NCI-H2227 treated with DMSO at 0.1 percent for 48 hours (cell line): Measurements from ENCODE around the gene MSMP.

Source experiments
- DNase-seq: peaks from one replicate; lab custom pipeline; 2025; lab: John Stamatoyannopoulos, UW

The MSMP gene

DNA sequence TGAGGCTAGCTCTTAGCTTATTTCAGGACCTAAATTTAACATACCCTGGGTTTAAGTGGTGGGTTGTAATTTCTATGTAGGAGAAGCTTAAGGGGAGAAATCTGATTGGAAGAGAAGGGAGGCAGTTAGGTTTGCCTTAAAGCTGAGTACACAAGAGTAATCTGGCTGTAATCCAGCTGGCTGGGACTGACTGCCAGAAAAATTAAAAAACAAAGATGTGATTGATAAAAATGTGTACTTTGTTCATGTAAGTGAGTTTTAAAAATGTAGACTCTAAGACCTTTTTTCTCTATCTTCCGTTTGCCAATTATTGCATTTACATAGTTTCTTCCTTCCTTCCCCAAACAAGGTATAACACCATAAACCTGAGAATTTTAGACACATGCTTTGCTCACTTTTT lies 17.5 kb upstream of the MSMP start:
- no peak for DNase-seq

DNA sequence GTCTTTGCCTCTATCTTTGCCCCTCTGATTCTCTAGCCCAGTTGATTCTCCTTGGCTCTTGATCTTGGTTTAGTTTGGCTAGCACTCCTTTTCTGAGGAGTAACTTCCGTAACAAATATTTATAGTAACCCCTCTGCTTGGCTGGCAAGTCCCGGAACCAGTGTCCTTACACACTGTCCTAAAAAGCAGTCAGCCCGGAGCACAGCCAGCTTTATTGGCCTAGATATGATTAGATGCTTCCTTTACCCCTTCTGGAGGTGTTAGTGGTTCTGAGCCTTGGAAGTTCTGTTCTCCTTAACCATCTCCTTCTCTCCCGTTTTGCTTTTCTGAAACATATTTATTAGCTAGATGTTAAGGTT lies 17.0 kb upstream of the MSMP start:
- no peak for DNase-seq

DNA sequence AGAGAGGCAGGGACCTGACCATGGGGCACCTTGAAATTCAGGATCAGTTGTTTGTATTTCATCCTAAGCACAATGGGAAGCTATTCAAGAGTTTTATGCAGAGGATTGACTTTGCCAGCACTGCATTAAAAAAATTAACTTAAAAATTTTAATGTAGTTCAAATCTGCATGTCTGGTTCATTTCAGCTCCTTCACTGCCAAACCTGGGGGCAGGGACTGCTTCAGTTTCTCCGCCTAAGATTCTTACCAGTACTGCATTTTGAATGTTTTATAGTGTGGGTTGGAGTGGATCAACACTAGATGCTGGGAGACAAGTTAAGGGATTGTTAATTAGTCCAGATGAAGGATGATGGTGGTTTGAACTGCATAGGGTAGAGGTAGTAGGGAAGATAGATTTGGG lies 15.7 kb upstream of the MSMP start:
- DNase-seq = no peak

DNA sequence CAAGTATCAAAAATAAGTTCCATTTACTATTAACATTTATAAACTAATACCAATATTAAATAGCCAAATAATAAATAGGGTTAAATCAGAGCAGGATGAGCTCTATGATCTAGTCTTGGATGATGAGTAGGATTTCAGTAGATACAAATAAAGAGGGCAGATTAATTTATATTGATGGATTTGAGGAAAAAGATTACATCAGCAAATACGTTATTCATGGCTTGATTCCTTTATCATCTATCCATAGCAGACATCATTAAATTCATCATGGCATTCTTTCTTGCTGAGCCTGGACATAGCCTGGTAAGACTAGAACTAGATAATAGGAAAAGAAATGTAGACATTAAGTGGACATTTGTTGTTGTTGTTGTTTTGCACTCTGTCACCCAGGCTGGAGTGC lies 13.4 kb upstream of the MSMP start:
- no peak for DNase-seq

GRCh38 chr9:35766997-35767396 lies 12.9 kb upstream of the MSMP start:
- DNase-seq = no peak

GRCh38 chr9:35763803-35764202 lies 9.7 kb upstream of the MSMP start:
- DNase-seq = no peak

DNA sequence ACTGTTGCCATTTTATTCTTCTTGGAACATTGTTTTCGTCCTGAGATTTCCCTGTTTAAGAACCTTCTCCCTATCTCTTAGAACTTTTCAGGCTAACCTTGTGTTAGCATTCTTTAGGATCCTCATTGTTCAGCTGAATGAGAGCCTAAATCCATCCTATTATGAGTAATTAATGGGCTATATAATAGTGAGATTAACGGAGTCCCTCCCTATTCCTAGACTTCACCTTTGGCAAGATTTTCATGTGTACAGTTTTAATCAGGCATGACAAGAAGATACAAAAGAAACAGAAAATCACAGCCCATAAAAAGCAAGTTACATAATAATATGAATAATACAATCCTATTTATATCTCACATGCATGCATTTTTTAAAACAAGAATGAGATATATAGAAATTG lies 9.1 kb upstream of the MSMP start:
- DNase-seq = no peak

GRCh38 chr9:35760651-35761050 lies 6.6 kb upstream of the MSMP start:
- no peak for DNase-seq

DNA sequence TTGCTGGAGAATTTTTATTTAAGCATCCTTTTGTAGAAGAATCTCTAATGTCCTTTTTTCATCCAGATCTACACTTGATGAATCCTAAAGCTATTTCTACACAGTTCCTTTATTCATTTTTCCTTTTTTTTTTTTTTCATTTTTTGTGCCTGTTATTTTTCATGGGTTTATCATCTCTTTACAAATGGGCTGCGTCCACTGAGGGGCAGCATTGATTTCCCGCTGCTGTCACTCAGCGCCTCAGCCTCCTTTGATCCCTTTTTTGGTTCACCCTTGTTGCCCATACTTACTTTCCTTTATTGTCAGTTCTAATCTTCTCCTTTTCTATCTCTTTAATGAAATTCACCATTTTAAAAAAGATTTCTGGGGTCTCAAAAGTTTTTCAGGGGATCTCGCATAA lies 5.7 kb upstream of the MSMP start:
- no peak for DNase-seq

DNA sequence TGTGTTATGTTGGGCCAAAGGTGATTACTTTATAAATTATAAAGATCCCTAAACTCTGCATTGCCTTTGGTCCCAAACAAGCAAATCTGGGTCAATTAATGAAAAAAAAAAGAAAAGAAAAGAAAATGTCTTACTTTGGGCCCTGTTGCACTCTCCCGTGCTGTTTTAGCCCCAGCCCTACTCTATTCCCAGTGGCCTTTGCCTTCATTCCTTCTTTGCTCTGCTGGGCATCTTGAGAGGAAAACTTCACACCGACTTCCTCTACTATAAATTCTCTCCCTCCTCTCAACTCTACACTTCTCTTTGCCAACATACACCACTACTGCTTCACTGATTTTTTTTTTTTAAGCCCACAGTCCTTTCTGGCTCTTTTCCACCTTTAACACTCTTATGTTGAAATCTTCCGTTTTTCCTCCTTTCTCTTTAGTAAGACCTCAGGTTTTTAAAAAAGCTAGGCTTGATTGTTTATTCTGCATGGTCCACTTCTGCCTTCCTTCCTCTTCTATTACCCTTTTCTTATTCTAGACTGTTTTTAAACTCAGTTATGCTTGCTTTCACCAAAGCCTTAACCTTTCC lies 4.5 kb upstream of the MSMP start:
- DNase-seq = no peak

DNA sequence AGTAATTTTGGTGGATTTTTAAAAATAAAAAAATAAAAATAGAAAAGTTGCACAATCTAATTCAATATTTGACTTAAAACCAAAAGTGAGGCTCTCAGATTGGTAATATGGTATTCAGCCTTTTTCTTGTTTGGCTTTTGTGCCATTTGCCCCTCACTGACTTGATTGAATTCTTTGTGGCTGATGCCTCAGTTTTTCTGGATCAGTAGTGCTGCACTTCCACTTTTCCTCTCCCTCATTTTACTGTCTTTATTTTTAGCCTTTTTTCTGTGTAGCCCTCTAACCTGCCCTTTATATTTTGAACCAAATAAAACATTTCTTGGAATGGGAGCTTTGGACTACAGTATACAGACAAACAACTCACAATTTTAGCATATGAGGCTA lies 3.8 kb upstream of the MSMP start:
- no peak for DNase-seq

DNA sequence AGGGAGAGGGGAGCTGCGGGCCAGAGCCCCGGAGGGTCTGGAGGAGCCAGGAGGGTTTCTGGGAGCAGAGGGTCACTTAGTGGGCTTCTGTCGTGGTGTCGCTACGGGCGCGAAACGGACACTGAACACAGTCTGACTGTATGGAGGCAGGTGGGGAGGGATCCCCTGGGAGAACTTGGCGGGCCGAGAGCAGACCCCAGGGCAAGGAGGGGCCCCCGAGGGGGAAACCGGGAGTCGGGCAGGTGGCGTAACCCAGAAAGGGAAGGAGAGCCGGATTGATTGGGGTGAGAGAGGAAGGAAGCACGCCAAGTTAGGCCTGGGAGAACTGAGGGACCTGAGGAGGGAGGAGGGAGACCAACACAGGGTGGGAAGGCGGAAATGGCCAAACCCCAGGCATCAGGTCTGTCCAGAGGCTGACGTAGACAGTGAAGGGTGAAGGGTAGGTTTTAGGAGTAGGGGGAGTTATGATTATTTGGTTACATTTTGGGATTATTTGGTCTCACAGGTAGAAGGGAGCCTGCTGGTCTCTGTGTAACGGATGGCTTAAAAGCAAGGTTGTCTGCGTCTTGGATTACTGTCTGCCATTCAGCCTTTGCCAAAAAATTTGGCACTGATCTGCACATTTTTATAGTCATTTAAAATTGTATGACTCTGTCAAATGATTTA lies 3.3 kb upstream of the MSMP start:
- DNase-seq = peak; percentile 5

DNA sequence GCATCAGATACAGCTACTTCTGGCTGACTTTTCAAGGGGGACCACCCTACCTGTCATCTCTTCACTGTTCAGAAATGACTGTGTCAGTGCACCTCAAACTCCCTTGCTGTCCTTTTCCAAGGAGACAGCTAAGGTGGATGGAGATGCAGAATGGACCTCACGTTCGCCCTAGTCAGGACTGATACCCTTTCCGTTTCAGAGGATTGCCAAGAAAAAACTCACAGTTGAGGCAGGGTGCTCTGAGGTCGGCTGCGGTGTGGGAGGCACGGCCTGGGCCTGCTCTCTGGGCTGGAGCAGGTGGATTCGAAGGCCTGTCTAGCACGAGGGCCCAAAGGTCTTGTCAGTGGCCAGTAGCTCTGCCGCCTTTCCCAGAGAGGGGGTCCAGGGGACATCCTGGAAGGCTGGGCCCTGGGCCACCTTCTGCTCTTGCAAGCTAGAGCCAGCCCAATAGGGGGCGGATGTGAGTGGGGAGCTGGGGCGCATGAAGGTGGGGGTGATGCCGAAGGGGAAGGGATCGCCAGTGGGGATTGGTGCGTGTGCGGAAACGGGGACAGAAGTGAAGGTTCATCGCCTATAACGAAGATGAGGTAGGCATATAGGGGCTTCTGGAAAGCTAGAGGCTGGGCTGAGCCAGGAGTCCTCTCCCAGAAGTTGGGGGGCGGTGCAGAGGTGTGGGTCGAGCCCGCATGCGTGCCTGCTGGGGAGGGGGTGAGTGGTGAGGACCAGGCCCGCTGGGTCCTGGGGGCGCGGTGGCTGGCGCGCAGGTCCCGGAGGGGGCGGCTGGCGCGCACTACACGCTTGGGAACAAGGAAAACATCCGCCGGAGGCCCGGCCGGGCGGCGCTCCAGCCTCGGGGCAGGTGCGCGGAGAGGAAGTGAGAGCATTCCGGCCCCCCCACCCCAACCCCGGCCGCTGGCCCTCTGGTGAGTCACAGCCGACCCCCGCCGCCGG lies 2.5 kb upstream of the MSMP start:
- peak; percentile 25 for DNase-seq

DNA sequence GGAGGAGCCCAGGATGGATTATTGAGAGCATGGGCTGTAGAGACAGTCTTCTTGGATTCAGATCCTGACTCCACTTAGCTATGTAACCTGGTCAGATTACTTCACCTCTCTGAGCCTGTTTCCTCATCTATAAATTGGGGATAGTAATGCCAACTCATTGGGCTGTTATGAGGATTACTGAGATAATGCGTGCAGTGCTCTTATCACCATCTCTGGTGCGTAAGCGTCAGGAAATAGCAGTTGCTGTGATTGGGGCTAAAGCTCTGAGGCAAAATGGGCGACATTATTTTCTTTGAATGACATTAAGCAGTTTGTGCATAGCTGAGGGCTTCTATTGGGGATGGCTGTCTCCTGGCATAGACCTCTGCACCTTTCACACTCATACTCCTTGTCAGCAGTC lies 995 bp upstream of the MSMP start:
- DNase-seq = no peak

DNA sequence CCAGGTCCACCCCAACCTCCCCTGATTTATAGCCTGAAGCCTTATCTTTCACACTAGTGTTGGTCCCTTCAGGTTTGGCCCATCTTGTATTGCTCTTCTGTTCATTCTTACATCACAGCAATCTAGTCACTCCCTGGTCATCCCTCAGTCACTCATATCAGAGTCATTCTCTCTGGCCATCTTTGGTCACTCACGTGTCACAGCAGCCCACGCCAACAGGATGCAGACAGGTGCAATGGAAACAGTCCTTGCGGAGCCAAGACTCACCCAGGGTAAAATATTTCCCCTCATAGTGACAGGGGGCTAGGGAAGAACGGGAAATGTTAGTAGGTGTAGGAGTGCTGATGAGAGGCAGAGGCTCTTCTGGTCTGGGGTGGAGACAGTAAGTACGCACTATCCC lies 610 bp downstream of the MSMP start:
- DNase-seq = no peak

GRCh38 chr9:35750256-35750531 lies 3.9 kb downstream of the MSMP start:
- DNase-seq = no peak

DNA sequence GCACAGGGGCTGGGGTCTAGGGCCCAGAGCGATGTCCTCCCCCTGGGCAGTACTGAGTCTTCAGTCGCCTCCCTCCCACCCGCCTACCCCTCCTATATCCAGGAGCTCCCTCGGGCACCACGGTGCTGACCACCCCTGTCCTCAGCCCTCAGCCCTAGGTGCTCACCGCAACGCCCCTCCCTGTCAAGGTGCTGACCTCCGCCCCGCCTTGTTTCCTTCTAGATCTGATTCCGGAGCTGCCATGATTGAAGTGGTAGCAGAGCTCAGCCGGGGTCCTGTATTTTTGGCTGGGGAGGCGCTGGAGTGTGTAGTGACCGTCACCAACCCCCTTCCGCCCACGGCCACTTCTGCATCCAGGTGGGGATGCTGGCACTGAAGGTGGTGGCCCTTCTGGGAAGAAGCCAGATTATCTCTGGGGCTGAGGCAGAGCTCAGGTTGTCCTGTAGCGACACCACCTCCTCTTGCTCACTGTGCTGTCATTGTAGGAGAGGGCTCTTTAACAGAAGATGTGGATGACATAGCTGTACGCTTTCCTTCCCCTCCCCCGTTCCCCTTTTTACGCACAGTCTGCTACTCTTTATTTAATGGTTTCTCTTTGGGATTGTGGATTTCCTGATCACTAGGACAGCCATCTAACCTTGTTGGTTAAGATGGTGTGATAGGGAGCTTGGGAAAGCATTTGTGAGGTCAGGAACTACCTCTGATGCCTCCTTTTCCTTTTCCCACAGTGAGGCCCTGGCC lies 4.4 kb downstream of the MSMP start:
- no peak for DNase-seq

DNA sequence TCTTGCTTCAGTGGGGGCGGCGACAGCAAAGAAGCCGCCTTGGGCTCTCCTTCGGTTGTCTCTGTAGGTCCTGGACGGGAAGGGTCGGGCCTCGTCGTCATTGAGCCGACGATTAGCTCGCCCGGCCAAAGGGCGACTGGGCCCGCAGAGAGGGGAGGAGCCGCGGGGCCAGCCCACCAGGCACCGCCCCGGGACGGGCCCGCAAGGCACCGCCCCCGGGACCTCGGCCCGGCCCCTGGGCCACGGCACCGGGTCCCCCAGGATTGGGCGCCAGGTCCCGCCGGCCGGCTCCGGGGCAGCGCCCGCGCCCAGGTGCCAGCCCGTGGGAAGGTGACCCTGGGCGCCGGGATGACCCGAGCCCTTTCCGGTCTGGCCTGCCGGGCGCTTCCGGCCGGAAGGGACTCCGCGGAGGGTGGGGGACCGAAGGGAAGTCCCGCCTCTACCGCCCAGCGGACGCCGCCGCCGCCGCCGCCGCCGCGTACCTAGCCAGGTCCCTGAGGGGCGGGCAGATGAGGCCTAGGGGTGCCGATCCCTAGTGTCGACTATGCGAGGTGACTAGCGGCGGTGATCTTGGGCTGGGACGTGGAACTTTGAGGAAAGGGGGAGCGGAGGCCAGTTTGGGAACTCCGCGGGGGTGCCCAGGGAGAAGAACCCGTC lies 5.1 kb downstream of the MSMP start, which contains the start of the genes GBA2 and RGP1:
TSS of gene GBA2 (minus strand) at position 371 of the 657 bp plus-strand sequence. CDS start 524 bp downstream, outside the sequence.
TSS of gene RGP1 (plus strand) at position 430 of the 657 bp plus-strand sequence. CDS start 469 bp downstream, outside the sequence.
- DNase-seq = peak; percentile 26

DNA sequence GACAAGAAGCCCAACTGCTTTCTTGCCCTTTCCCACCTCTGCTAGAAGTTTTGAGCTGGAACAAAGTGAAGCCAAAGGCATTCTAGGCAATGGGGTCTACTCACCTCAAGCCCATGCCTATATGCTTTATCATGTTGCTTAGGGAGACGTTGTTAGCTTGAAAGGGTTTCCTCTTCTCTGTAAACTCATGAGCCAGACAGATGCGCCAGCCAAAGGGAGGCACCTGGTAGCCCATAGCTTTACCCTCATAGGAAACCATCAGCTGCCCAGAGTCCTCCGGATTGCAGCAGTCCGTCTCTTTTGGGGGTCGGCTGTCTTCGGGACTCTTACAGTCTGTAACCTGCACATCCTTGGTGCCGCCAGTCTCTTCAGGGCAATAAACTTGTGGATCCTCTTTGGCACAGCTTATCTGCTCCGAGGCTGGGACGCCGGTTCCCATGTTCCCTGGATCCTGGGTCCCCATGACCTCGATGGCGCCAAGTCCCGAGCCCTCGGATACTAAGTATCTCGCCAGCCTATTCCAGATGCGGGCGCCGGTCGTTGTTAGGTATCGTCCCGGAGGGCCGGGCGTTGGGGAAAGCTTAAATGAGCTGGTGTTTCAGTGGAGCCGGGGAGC lies 5.7 kb downstream of the MSMP start:
- no peak for DNase-seq

DNA sequence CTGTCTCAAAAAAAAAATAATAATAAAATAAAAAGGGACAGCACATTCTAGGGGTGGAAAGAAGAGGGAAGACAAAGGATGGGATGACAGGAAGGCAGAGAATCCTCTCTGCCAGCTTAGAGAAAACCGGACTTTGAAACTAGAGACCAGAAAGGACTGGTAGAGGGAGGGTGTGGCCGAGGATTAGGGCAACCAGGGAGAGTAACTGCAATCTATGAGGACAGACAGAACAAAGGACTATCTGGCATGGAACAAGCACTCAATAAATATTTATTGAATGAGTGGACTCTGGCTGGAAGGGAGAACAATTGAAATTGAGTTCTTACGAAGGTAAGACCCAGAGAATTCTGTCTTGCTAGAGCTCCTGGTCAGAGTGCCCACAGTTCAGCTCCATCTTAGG lies 7.5 kb downstream of the MSMP start:
- no peak for DNase-seq

- no peak for DNase-seq
Measured at GRCh38 chr9:35745569-35745968, 8.5 kb downstream of the MSMP start.
